GM18907 (cell line): Measurements from ENCODE around the gene SLC4A5.
"Not testable (repeated sequence)": the region's sequence is repeated elsewhere in the genome, so short reads cannot be mapped to it uniquely, and the experiment has no call there.

Source experiments
- ATAC-seq: cut with Tn5 transposase; IDR thresholded peaks from one replicate; pipeline ENCODE4 v1.9.1; 2021; ENCODE audit warnings: mild to moderate bottlenecking, moderate library complexity; ENCODE audit not compliant: unreplicated experiment

SLC4A5 gene

GRCh38 chr2:74244286-74244685 is 98.9 kb downstream of the SLC4A5 start:
- ATAC-seq, result no peak

GRCh38 chr2:74242354-74243071 is 100.7 kb downstream of the SLC4A5 start:
- no peak for ATAC-seq

GRCh38 chr2:74239346-74239745 is 103.9 kb downstream of the SLC4A5 start:
- no peak for ATAC-seq

GRCh38 chr2:74238879-74239278 is 104.3 kb downstream of the SLC4A5 start:
- no peak for ATAC-seq

GRCh38 chr2:74235041-74235440 is 108.2 kb downstream of the SLC4A5 start:
- no peak for ATAC-seq

GRCh38 chr2:74233648-74234047 is 109.6 kb downstream of the SLC4A5 start:
- no peak for ATAC-seq

- ATAC-seq, result no peak
Measured at GRCh38 chr2:74232426-74232825, 110.8 kb downstream of the SLC4A5 start.

- not testable (repeated sequence) for ATAC-seq
Measured at GRCh38 chr2:74229865-74230264, 113.4 kb downstream of the SLC4A5 start.

GRCh38 chr2:74228772-74229171 is 114.4 kb downstream of the SLC4A5 start:
- no peak for ATAC-seq

- ATAC-seq, result no peak
Measured at GRCh38 chr2:74227646-74228045, 115.6 kb downstream of the SLC4A5 start.

- ATAC-seq, result no peak
Measured at GRCh38 chr2:74226648-74227213, 116.5 kb downstream of the SLC4A5 start.

- no peak for ATAC-seq
Measured at GRCh38 chr2:74225698-74226459, 117.3 kb downstream of the SLC4A5 start.

GRCh38 chr2:74223941-74224770 is 119.1 kb downstream of the SLC4A5 start:
- no peak for ATAC-seq

GRCh38 chr2:74222300-74222650 is 120.9 kb downstream of the SLC4A5 start:
- ATAC-seq, result no peak

- no peak for ATAC-seq
Measured at GRCh38 chr2:74221604-74222299, 121.5 kb downstream of the SLC4A5 start.

- ATAC-seq, result no peak
Measured at GRCh38 chr2:74221091-74221490, 122.1 kb downstream of the SLC4A5 start.

GRCh38 chr2:74219846-74220486 is 123.2 kb downstream of the SLC4A5 start:
- no peak for ATAC-seq

- no peak for ATAC-seq
Measured at GRCh38 chr2:74216642-74217041, 126.6 kb downstream of the SLC4A5 start.

- not testable (repeated sequence) for ATAC-seq
Measured at GRCh38 chr2:74215771-74216170, 127.4 kb downstream of the SLC4A5 start.
